ENCODE measurements around the gene EHMT2.
"Not testable (repeated sequence)": the region's sequence is repeated elsewhere in the genome, so short reads cannot be mapped to it uniquely, and the experiment has no call there.

EHMT2 gene

GRCh38 chr6:31940256-31940664 is 42.8 kb upstream of the EHMT2 start:
- TF ChIP-seq CTCF (IDR thresholded peaks at IDR 0.05; ENCODE audit: low read depth, low read length) = no peak
- in situ Hi-C loops (cut with HindIII; ENCODE audit: low sequenced_read_pairs) = no loop called here
- no peak overlapping the region for H3K4me3 ChIP-seq (ENCODE audit: low read depth, low read length)
- peak; percentile 13 for DNase-seq (ENCODE audit: low read depth, low spot score)

- TF ChIP-seq CTCF (IDR thresholded peaks at IDR 0.05; ENCODE audit: low read depth, low read length) = no peak
- H3K4me3 ChIP-seq (ENCODE audit: low read depth, low read length) = no peak overlapping the region
- in situ Hi-C loops (cut with HindIII; ENCODE audit: low sequenced_read_pairs) = no loop called here
- no peak for DNase-seq (ENCODE audit: low read depth, low spot score)
Observed at GRCh38 chr6:31935823-31936222, 38.3 kb upstream of the EHMT2 start.

GRCh38 chr6:31935021-31935420 is 37.5 kb upstream of the EHMT2 start:
- no peak for DNase-seq (ENCODE audit: low read depth, low spot score)
- in situ Hi-C loops (cut with HindIII; ENCODE audit: low sequenced_read_pairs) = no loop called here
- H3K4me3 ChIP-seq (ENCODE audit: low read depth, low read length) = no peak overlapping the region
- no peak for TF ChIP-seq CTCF (IDR thresholded peaks at IDR 0.05; ENCODE audit: low read depth, low read length)

- in situ Hi-C loops (cut with HindIII; ENCODE audit: low sequenced_read_pairs) = no loop called here
- no peak for TF ChIP-seq CTCF (IDR thresholded peaks at IDR 0.05; ENCODE audit: low read depth, low read length)
- no peak for DNase-seq (ENCODE audit: low read depth, low spot score)
- H3K4me3 ChIP-seq (ENCODE audit: low read depth, low read length) = no peak overlapping the region
Observed at GRCh38 chr6:31933537-31933936, 36.0 kb upstream of the EHMT2 start.

- DNase-seq (ENCODE audit: low read depth, low spot score); in situ Hi-C loops (cut with HindIII; ENCODE audit: low sequenced_read_pairs); H3K4me3 ChIP-seq (ENCODE audit: low read depth, low read length): not testable (repeated sequence)
Observed at GRCh38 chr6:31932137-31932536, 34.6 kb upstream of the EHMT2 start.

- in situ Hi-C loops (cut with HindIII; ENCODE audit: low sequenced_read_pairs) = no loop called here
- no peak overlapping the region for H3K4me3 ChIP-seq (ENCODE audit: low read depth, low read length)
- no peak for TF ChIP-seq CTCF (IDR thresholded peaks at IDR 0.05; ENCODE audit: low read depth, low read length)
Observed at GRCh38 chr6:31930962-31931361, 33.5 kb upstream of the EHMT2 start.

GRCh38 chr6:31928672-31928939 is 31.1 kb upstream of the EHMT2 start:
- no peak for DNase-seq (ENCODE audit: low read depth, low spot score)
- TF ChIP-seq CTCF (IDR thresholded peaks at IDR 0.05; ENCODE audit: low read depth, low read length) = no peak
- no peak overlapping the region for H3K4me3 ChIP-seq (ENCODE audit: low read depth, low read length)
- in situ Hi-C loops (cut with HindIII; ENCODE audit: low sequenced_read_pairs) = no loop called here

More at GRCh38 chr6:31930962-31931361, 33.5 kb upstream of the EHMT2 start:
- DNase-seq (ENCODE audit: low read depth, low spot score) = no peak
